ES-I3 (cell line): Measurements from ENCODE around the gene PLXDC1.
"Not testable (repeated sequence)": the region's sequence is repeated elsewhere in the genome, so short reads cannot be mapped to it uniquely, and the experiment has no call there.

ENCODE experiments used
- H3K36me3 ChIP-seq: 2 replicates; pipeline ENCODE4 v1.6.1; 2013; ENCODE audit warnings: mild to moderate bottlenecking, low read length, control low read depth, moderate library complexity; ENCODE audit not compliant: insufficient read depth
- H3K4me1 ChIP-seq: 2 replicates; pipeline ENCODE4 v1.6.1; 2013; ENCODE audit warnings: mild to moderate bottlenecking, control low read depth, low read length; ENCODE audit not compliant: insufficient read depth
- H3K9ac ChIP-seq: 2 replicates; pipeline ENCODE4 v1.6.1; 2013; ENCODE audit warnings: low read depth, mild to moderate bottlenecking, low read length, moderate library complexity
- H3K9me3 ChIP-seq: 2 replicates; pipeline ENCODE4 v1.6.1; 2013; ENCODE audit warnings: mild to moderate bottlenecking, low read length, moderate library complexity; ENCODE audit not compliant: control insufficient read depth, insufficient read depth

Gene PLXDC1

GRCh38 chr17:39138431-39139160 is 12.8 kb downstream of the PLXDC1 start:
- no peak overlapping the region for H3K9ac ChIP-seq

GRCh38 chr17:39134878-39135277 is 16.6 kb downstream of the PLXDC1 start:
- Histone ChIP-seq H3K9ac (no peak overlapping the region), H3K36me3 (no peaks in the 10 kb centered on the region), H3K9me3 (no peaks in the 10 kb centered on the region), H3K4me1 (peaks cover 15% of the 10 kb centered on the region; the same call in 1 of the 2 replicates)

More at GRCh38 chr17:39138431-39139160, 12.8 kb downstream of the PLXDC1 start:
- H3K9me3 ChIP-seq, result no peaks in the 10 kb centered on the region
- H3K4me1 ChIP-seq, result peaks cover 9% of the 10 kb centered on the region; the same call in 1 of the 2 replicates
- no peaks in the 10 kb centered on the region for H3K36me3 ChIP-seq

GRCh38 chr17:39132192-39132610 is 19.2 kb downstream of the PLXDC1 start:
- peaks cover 6% of the 10 kb centered on the region; the same call in 1 of the 2 replicates for H3K4me1 ChIP-seq
- no peak overlapping the region for H3K9ac ChIP-seq
- no peaks in the 10 kb centered on the region for H3K36me3 ChIP-seq
- no peaks in the 10 kb centered on the region for H3K9me3 ChIP-seq

- no peak overlapping the region for H3K9ac ChIP-seq
- no peaks in the 10 kb centered on the region for H3K9me3 ChIP-seq
- peaks cover 6% of the 10 kb centered on the region; the same call in 1 of the 2 replicates for H3K4me1 ChIP-seq
- no peaks in the 10 kb centered on the region for H3K36me3 ChIP-seq
These were observed 19.8 kb downstream of the PLXDC1 start for GRCh38 chr17:39131616-39132015.

- H3K36me3 ChIP-seq, result no peaks in the 10 kb centered on the region
- no peaks in the 10 kb centered on the region for H3K9me3 ChIP-seq
- H3K4me1 ChIP-seq, result peaks cover 6% of the 10 kb centered on the region; the same call in 1 of the 2 replicates
- H3K9ac ChIP-seq, result no peak overlapping the region
These were observed 21.2 kb downstream of the PLXDC1 start for GRCh38 chr17:39130205-39130604.

GRCh38 chr17:39129544-39129943 is 21.9 kb downstream of the PLXDC1 start:
- H3K9me3 ChIP-seq, H3K4me1 ChIP-seq, H3K36me3 ChIP-seq, H3K9ac ChIP-seq: not testable (repeated sequence)

- no peaks in the 10 kb centered on the region; the same call in 1 of the 2 replicates for H3K4me1 ChIP-seq
- H3K9me3 ChIP-seq, result no peaks in the 10 kb centered on the region
- no peak overlapping the region for H3K9ac ChIP-seq
- H3K36me3 ChIP-seq, result no peaks in the 10 kb centered on the region
These were observed 25.0 kb downstream of the PLXDC1 start for GRCh38 chr17:39126436-39126835.

- H3K9ac ChIP-seq, result no peak overlapping the region
- H3K36me3 ChIP-seq, result no peaks in the 10 kb centered on the region
- H3K9me3 ChIP-seq, result no peaks in the 10 kb centered on the region
- no peaks in the 10 kb centered on the region for H3K4me1 ChIP-seq
These were observed 26.1 kb downstream of the PLXDC1 start for GRCh38 chr17:39125143-39125875.

- no peaks in the 10 kb centered on the region for H3K36me3 ChIP-seq
- no peaks in the 10 kb centered on the region for H3K4me1 ChIP-seq
- H3K9ac ChIP-seq, result no peak overlapping the region
- no peaks in the 10 kb centered on the region for H3K9me3 ChIP-seq
These were observed 27.8 kb downstream of the PLXDC1 start for GRCh38 chr17:39123627-39124026.

GRCh38 chr17:39122991-39123390 is 28.4 kb downstream of the PLXDC1 start:
- Histone ChIP-seq H3K9me3 (no peaks in the 10 kb centered on the region), H3K36me3 (no peaks in the 10 kb centered on the region), H3K4me1 (no peaks in the 10 kb centered on the region), H3K9ac (no peak overlapping the region)

GRCh38 chr17:39121919-39122318 is 29.5 kb downstream of the PLXDC1 start:
- H3K9me3 ChIP-seq, H3K36me3 ChIP-seq, H3K4me1 ChIP-seq, H3K9ac ChIP-seq: not testable (repeated sequence)

- Histone ChIP-seq H3K9ac (no peak overlapping the region), H3K36me3 (no peaks in the 10 kb centered on the region), H3K4me1 (peaks cover 7% of the 10 kb centered on the region; the same call in 1 of the 2 replicates), H3K9me3 (no peaks in the 10 kb centered on the region)
These were observed 32.6 kb downstream of the PLXDC1 start for GRCh38 chr17:39118674-39119419.

- Histone ChIP-seq H3K9me3 (no peaks in the 10 kb centered on the region), H3K36me3 (no peaks in the 10 kb centered on the region), H3K9ac (no peak overlapping the region), H3K4me1 (peaks cover 7% of the 10 kb centered on the region; the same call in 1 of the 2 replicates)
These were observed 35.2 kb downstream of the PLXDC1 start for GRCh38 chr17:39116224-39116623.

GRCh38 chr17:39115135-39115534 is 36.3 kb downstream of the PLXDC1 start:
- Histone ChIP-seq H3K36me3 (no peaks in the 10 kb centered on the region), H3K9ac (no peak overlapping the region), H3K4me1 (peaks cover 7% of the 10 kb centered on the region; the same call in 1 of the 2 replicates), H3K9me3 (no peaks in the 10 kb centered on the region)
